ENCODE results near the gene STX10.

The STX10 gene

GRCh38 chr19:13119627-13120026 is 30.5 kb downstream of the STX10 start:
- DNase-seq (ENCODE audit: low read depth) = no peak

GRCh38 chr19:13118424-13119193 is 31.6 kb downstream of the STX10 start:
- DNase-seq (ENCODE audit: low read depth) = no peak

DNA sequence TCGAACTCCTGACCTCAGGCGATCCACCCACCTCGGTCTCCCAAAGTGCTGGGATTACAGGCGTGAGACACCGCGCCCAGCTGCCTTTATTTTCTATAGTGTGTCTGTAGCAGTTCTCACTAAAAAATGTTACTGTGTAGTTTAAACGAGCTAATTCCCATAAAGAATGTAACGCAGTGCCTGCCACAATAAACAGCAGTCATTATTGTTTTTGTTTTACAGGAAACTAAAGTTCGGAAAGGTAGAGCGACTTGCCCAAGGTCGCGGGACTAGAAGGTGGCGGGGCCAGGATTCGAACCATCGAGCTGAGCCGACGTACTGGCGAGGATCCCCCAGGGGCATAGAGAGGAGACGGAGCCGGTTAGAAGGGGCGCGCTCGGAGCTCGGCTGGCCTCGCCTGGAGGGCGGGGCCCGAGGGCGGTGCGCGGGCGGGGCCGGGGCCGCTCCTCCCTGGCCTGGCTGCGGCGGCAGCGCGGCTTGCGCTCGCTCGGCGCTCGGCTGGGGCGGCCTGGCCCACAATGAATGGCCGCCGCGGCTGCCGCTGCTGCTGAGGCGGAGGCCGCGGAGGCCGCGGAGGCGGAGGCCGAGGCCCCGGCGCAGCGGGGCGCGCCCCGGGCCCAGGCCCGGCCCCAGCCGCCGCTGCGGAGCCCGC is 32.3 kb downstream of the STX10 start, which contains the start of gene NACC1:
NACC1 (plus strand) TSS at position 493 of the 652 bp plus-strand sequence. CDS start 16,944 bp downstream, outside the sequence.
- DNase-seq (ENCODE audit: low read depth) = peak; percentile 82

- DNase-seq (ENCODE audit: low read depth) = no peak
Observed at GRCh38 chr19:13117176-13117771, 32.9 kb downstream of the STX10 start.

DNA sequence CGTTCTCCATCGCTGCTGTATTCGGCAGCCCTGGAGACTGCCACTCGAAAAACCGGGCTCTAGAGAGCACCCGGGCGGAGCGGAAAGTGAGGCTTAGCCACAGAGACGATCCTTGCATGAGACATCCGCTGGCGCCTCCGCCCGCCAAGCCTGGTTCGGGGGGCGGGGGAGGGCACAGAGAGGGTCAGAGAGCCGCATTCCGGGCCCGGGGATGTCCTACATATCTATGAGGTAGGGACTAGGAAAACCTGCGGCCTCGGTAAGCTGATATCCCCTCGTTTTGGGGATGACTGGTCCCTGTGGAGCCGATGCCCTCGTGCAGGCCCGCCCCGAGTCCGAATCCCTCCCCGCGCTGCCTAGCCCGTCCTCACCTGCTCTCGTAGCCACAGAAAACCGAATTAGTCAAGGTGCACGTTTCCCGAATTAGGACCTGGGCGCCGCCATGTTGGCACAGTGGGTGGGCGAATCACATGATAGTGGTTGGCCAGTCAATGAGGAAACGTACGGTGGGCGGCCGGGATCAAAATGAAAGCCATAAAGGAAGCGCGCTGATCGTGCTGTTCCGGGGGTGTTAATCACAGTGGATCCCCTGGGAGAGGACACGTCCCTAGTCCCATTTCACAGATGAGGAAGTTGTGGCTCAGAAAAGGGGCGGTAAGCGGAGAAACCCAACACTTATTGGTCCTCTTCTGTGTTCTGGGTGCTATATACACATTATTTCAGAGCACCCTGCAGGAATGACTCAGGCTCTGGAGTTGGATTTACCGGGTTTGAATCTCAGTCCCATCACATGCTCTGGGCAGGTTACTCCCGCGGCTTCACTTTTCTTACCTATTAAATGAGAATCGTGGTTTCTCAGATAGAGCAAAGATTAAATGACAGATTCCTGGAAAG is 33.6 kb downstream of the STX10 start, which contains the start of gene TRMT1:
TRMT1 (minus strand) TSS at position 459 of the 894 bp plus-strand sequence; CDS start at position 118, 341 bp downstream.
- DNase-seq (ENCODE audit: low read depth) = peak; percentile 69

GRCh38 chr19:13115936-13116281 is 34.3 kb downstream of the STX10 start:
- DNase-seq (ENCODE audit: low read depth) = no peak

DNA sequence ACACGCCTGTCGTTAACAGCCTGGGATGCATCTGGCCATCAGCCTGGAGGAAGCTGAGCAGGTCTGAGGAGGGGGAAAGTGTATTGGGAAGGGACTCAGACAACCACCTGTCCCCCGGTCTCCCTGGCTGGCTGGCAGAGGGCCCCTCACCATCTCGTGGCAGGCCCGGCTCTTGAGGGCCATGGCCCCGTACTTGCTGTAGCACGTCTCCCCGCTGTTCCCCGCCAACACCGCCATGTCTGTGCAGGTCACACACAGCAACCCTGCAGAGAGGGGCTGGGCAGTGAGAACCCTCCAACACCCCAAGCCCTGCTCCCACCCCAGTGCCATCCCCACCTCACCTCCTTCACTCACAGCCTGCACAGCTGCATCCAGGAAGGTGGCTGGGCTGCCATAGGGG is 37.6 kb downstream of the STX10 start:
- no peak for DNase-seq (ENCODE audit: low read depth)

DNA sequence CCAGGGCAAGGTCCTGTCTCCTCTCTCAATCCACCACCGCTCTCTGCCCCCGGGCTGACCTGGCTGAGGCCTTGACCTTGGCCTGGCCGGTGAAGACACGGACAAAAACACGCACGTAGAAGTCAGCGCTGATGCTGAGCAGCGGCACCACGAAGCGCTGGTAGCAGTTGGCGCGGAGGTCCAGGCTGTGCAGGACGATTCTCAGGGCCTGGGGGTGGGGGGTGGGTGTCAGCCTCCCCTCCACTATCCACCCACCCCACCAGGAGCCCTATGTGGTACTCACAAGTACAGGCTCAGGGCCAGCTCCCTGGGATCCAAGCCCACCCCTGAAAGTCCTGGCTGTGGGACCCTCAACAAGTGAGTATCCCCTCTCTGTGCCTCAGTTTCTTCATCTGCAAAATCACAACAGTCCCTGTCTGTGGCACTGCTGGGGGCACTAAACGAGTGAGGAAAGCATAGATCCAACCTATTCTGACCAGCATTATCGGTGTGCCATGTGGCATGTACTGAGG is 40.0 kb downstream of the STX10 start:
- DNase-seq (ENCODE audit: low read depth) = no peak

DNA sequence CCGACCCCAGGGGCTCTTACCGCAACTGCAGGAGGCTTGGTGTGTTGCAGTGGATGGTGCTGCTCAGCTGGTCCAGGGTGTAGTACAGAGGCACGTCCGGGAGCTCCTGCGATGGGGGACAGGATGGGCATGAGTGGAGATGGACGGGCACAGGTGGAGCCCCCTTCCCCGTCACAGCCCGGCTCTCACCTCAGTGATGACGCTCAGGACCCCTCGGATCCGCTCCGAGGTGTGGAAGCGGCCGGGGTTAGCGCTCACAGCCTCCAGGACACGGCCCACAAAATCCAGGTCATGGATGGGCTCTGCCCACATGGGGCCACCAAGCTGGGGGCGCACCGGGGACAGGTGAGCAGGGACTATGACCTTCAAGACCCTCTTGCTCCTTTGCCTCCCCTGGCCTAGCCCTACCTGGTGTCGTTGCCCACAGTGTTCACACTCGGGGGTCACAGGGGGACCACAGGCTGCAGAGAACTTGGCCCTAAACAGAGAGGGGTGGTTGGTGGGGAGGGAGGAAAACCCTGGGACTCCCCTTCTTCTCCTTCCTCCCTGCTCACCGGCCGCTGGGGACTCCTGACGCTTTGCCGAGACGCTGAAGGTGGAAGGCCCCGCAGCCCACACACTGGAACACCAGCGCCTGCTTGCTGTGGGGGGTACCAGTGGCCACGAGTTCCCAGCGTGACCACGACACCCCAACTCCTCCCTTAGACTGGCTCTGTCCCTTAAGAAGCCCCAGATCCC is 40.6 kb downstream of the STX10 start:
- DNase-seq (ENCODE audit: low read depth) = no peak

- no peak for DNase-seq (ENCODE audit: low read depth)
Observed at GRCh38 chr19:13104848-13105711, 45.1 kb downstream of the STX10 start.

DNA sequence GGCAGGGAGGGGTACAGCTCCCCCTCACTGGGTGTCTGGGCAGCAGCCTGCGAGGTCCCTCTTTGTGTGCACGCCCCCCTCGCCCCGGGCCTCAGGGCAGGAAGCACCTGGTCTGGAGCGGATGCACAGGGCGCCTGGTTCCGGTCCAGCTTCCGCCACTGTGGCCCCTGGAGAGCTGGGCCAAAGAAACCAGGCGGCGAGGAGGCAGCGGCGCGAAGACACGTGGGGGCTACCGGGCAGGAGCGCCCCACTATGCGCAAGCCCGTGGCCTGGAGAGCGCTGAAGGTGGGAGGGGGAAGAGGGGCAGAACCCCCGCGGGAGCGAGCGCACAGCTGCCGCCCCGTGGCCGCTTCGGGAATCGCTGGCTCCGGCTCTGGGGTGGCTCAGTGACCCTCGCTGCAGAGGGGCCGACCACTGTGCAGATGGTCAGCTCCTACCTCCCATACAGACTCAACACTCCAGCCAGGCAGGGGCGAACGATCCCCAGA is 45.8 kb downstream of the STX10 start:
- no peak for DNase-seq (ENCODE audit: low read depth)

DNA sequence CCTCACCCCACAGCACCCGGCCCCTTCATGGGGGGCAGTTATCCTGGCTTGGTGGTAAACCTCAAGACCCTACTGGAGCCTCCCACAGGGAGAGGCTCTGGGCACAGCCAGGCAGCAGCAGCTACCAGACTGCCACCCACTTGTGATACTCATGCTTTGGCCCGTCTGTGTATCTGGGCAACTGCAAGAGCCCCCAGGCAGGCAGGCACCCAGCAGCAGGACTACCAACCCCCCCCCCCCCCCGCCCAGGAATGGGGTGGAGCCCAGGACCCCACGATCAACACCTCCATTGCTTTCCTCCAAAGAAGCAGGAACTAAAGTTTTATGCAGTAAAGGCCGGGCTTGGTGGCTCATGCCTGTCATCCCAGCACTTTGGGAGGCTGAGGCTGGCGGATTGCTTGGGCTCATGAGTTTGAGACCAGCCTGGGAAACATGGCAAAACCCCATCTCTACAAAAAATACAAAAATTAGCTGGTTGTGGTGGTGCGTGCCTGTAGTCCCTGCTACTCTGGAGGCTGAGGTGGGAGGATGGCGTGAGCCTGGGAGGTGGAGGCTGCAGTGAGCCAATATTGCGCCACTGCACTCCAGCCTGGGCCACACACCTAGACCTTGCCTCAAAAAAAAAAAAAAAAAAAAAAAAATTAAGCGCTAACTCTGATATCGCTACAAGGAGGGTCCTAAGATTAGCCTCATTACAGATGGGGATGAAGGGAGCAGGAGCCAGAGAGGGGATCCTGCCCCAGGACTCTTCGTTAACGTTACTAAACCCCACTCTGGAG is 46.4 kb downstream of the STX10 start:
- DNase-seq (ENCODE audit: low read depth) = no peak

- DNase-seq (ENCODE audit: low read depth) = no peak
Observed at GRCh38 chr19:13102666-13103580, 47.3 kb downstream of the STX10 start, which contains the start of gene LYL1. Gene LYL1 (minus strand): TSS chr19:13102858. CDS start chr19:13101171, 1,687 bp downstream.

DNA sequence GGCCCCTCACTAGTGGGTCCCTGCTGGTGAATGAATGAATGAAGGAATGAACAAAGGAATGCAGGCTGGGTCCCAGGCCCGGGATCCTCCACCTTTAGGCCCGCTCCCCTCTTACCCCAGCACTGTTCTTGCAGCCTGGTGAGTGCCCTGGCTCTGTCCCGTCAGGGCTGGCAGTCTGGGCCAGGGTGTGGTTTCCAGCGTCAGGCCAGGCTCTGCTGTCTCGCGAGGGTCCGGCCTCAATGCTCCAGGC is 47.8 kb downstream of the STX10 start:
- DNase-seq (ENCODE audit: low read depth) = no peak

GRCh38 chr19:13101590-13102415 is 48.4 kb downstream of the STX10 start:
- DNase-seq (ENCODE audit: low read depth) = no peak

- no peak for DNase-seq (ENCODE audit: low read depth)
Observed at GRCh38 chr19:13100841-13101589, 49.2 kb downstream of the STX10 start.

Data from stimulated activated CD8-positive, alpha-beta memory T cell treated with anti-CD3 and anti-CD28 coated beads, Interleukin-15, amount 100 ng/mL, for 24 hours (primary cell).